Mucosa of stomach (tissue), 1 donor: ENCODE data around the gene WDR73.
A peak's percentile ranks its signal among the peaks of the same experiment; 100 is the strongest.

ENCODE experiments used
- H3K27me3 ChIP-seq: one replicate; pipeline ENCODE4 v1.7.0; 2013; ENCODE audit warnings: mild to moderate bottlenecking, low read length; ENCODE audit not compliant: control insufficient read depth, insufficient read depth
- H3K36me3 ChIP-seq: one replicate; pipeline ENCODE4 v1.7.0; 2013; ENCODE audit warnings: low read length; ENCODE audit not compliant: control insufficient read depth, insufficient read depth
- H3K4me1 ChIP-seq: one replicate; pipeline ENCODE4 v1.7.0; 2013; ENCODE audit warnings: mild to moderate bottlenecking, low read length; ENCODE audit not compliant: control insufficient read depth, insufficient read depth
- H3K4me3 ChIP-seq: one replicate; pipeline ENCODE4 v1.7.0; 2013; ENCODE audit warnings: low read length
- H3K9ac ChIP-seq: one replicate; pipeline ENCODE4 v1.7.0; 2013; ENCODE audit warnings: mild to moderate bottlenecking, low read length, moderate library complexity
- H3K9me3 ChIP-seq: one replicate; pipeline ENCODE4 v1.7.0; 2013; ENCODE audit warnings: mild to moderate bottlenecking, low read length, moderate library complexity; ENCODE audit not compliant: control insufficient read depth
- donor health status: Pancreatic carcinoma.

Gene WDR73

DNA sequence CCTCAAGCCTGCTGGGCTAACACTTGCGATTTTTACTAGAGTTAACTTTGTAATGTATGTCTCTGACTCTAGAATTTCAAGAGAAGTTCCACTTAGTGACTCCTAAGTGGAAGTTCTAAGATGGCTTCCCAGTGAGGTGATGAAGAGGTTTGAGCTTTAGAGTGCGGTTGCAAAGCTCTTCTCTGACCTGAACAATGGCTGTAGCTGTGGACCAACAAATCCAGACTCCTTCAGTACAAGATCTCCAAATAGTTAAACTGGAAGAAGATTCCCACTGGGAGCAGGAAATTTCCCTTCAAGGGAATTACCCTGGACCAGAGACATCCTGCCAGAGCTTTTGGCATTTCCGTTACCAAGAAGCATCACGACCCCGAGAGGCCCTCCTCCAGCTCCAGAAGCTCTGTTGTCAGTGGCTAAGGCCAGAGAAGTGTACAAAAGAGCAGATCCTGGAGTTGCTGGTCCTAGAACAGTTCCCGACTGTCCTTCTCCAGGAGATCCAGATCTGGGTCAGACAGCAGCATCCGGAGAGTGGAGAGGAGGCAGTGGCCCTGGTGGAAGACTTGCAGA, 22.3 kb downstream of the WDR73 start:
- Histone ChIP-seq H3K4me1 (peaks cover 23% of the 10 kb centered on the region), H3K9me3 (no peaks in the 10 kb centered on the region), H3K36me3 (no peaks in the 10 kb centered on the region), H3K27me3 (no peaks in the 10 kb centered on the region), H3K9ac (peak overlapping the region; percentile 79), H3K4me3 (peak overlapping the region; percentile 88)

- no peaks in the 10 kb centered on the region for H3K9me3 ChIP-seq
- H3K9ac ChIP-seq, result no peak overlapping the region
- H3K4me3 ChIP-seq, result no peak overlapping the region
- no peaks in the 10 kb centered on the region for H3K27me3 ChIP-seq
- H3K36me3 ChIP-seq, result no peaks in the 10 kb centered on the region
- H3K4me1 ChIP-seq, result peaks cover 23% of the 10 kb centered on the region
Observed at GRCh38 chr15:84629033-84629432, 25.1 kb downstream of the WDR73 start.

- Histone ChIP-seq H3K36me3 (peaks cover 5% of the 10 kb centered on the region), H3K9ac (no peak overlapping the region), H3K4me1 (no peaks in the 10 kb centered on the region), H3K27me3 (no peaks in the 10 kb centered on the region), H3K9me3 (peaks cover 17% of the 10 kb centered on the region), H3K4me3 (no peak overlapping the region)
Observed at GRCh38 chr15:84625123-84625522, 29.0 kb downstream of the WDR73 start.

DNA sequence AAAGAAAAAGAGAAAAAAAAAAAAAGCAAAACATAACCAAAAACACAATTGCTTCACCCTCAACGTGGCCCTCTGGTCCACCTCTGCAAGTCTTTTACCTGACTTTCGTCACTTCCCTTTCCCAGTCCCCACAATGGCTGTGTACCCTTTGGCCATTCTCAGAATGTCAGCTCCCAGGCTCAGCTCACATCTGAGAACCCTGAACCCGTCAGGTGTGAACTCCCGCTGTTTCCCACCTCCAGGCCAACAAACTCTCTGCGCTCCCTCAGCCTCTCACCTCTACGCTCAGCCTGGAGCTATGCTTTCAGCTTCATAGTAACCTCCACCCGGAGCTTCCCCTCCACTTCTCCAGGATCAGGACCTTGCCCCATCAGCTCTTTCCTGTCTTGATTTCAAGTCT, 29.7 kb downstream of the WDR73 start:
- no peak overlapping the region for H3K4me3 ChIP-seq
- no peak overlapping the region for H3K9ac ChIP-seq
- H3K9me3 ChIP-seq, result peaks cover 17% of the 10 kb centered on the region
- H3K4me1 ChIP-seq, result no peaks in the 10 kb centered on the region
- H3K27me3 ChIP-seq, result no peaks in the 10 kb centered on the region
- peaks cover 5% of the 10 kb centered on the region for H3K36me3 ChIP-seq

GRCh38 chr15:84621358-84621979, 32.6 kb downstream of the WDR73 start:
- H3K4me3 ChIP-seq, result no peak overlapping the region
- H3K9me3 ChIP-seq, result peaks cover 17% of the 10 kb centered on the region
- peaks cover 5% of the 10 kb centered on the region for H3K36me3 ChIP-seq
- H3K27me3 ChIP-seq, result no peaks in the 10 kb centered on the region
- H3K4me1 ChIP-seq, result peaks cover 4% of the 10 kb centered on the region
- no peak overlapping the region for H3K9ac ChIP-seq

GRCh38 chr15:84620626-84621025, 33.5 kb downstream of the WDR73 start:
- Histone ChIP-seq H3K4me3 (no peak overlapping the region), H3K36me3 (peaks cover 5% of the 10 kb centered on the region), H3K9ac (no peak overlapping the region), H3K4me1 (peaks cover 4% of the 10 kb centered on the region), H3K9me3 (peaks cover 17% of the 10 kb centered on the region), H3K27me3 (no peaks in the 10 kb centered on the region)

DNA sequence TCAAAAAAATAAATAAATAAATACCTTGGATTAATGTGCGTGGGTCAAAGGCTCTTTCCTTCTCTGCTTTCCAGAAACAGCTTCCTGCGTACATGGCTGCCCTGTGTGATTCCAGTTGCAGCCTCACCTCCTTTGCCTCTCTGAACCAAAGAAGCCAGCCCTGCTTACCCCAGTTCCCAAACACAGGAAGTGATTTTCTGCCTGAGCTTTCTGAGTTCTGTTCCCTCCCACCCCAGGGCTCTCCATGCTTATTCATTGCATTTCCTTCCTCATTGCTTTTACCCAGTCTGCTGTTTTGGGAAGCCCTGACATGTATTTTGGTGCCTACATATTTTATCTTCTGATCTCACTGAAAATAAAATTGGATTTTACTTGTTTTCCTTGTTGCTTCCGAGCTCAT, 37.8 kb downstream of the WDR73 start:
- peaks cover 5% of the 10 kb centered on the region for H3K36me3 ChIP-seq
- H3K4me1 ChIP-seq, result peaks cover 4% of the 10 kb centered on the region
- no peak overlapping the region for H3K4me3 ChIP-seq
- H3K9me3 ChIP-seq, result peaks cover 7% of the 10 kb centered on the region
- H3K9ac ChIP-seq, result no peak overlapping the region
- H3K27me3 ChIP-seq, result no peaks in the 10 kb centered on the region

DNA sequence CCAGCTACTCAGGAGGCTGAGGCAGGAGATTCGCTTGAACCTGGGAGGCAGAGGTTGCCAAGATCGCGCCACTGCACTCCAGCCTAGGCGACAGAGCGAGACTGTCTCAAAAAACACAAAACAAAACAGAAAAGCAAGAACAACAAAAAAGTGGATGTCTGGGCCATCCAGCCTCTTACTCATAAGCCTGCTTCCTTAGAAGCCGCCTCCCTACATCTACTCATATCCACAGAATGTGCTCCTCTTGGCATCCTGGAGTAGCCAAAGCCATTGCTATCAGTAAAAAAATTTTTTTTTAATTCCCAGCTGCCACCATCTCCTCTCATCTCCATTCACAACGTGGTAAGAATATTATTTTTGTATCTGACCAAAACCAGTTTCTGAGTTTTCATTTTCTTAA, 42.5 kb downstream of the WDR73 start:
- no peaks in the 10 kb centered on the region for H3K27me3 ChIP-seq
- H3K4me1 ChIP-seq, result peaks cover 13% of the 10 kb centered on the region
- H3K9me3 ChIP-seq, result no peaks in the 10 kb centered on the region
- H3K36me3 ChIP-seq, result no peaks in the 10 kb centered on the region
- no peak overlapping the region for H3K4me3 ChIP-seq
- H3K9ac ChIP-seq, result no peak overlapping the region

DNA sequence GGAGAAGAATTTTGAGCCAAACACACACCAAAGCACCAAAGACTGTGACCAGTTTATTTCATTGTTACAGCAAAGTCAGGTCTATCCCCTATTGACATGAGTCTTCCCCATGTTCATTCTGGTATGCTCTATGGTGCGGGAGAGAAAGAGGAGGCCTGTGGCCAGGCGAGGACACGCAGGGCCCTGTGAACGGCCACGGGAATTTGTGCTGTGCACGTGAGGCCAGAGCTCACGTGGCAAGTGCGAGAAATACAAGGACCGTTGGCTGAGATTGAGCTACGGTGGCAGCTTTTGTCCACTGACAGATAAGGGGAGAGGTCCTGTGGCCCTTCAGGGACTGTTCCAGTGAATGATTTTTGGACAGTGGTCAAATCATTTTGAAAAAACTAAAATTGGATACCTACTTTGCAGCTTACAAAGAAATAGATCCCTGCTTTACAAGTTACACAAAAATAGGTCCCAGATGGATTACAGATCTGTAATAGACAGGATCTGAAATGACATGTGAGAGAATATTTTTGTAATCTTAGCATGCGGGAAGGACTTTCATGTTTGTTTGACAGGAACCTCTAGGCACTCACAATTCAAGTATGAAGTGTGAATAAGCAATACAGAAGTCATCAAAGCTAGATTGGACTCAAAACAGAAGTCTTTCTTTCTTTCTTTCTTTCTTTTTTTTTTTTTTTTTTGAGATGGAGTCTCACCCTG, 44.1 kb downstream of the WDR73 start:
- Histone ChIP-seq H3K27me3 (no peaks in the 10 kb centered on the region), H3K9ac (no peak overlapping the region), H3K9me3 (no peaks in the 10 kb centered on the region), H3K4me1 (peaks cover 27% of the 10 kb centered on the region), H3K36me3 (no peaks in the 10 kb centered on the region), H3K4me3 (no peak overlapping the region)

DNA sequence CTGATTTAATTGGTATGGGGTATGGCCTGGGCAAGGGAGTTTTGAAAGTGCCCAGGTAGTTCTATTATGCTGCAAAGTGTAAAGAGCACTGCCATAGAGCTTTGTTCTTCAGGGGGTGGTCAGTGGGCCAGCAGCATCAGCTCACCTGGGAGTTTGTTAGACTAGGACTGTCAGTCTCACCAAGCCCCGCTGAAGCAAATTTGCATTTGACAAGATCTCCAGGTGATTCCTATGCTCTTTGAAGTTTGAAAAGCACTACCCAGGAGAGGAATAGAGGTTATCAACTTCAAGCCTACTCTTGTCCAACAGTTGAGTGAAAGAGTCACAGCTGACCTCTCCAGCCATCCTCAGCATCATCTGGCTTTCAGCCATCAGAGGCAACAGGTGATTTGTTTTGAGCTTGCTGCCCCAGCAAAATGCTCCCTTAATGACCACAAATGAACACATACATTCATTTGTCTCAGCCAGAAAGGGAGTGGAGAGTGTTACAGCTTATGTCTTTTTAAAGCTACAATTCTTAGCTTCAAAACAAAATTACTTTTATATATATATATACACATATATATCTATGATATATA, 45.3 kb downstream of the WDR73 start:
- Histone ChIP-seq H3K9me3 (no peaks in the 10 kb centered on the region), H3K27me3 (no peaks in the 10 kb centered on the region), H3K4me1 (peaks cover 27% of the 10 kb centered on the region), H3K36me3 (no peaks in the 10 kb centered on the region), H3K4me3 (no peak overlapping the region), H3K9ac (no peak overlapping the region)

DNA sequence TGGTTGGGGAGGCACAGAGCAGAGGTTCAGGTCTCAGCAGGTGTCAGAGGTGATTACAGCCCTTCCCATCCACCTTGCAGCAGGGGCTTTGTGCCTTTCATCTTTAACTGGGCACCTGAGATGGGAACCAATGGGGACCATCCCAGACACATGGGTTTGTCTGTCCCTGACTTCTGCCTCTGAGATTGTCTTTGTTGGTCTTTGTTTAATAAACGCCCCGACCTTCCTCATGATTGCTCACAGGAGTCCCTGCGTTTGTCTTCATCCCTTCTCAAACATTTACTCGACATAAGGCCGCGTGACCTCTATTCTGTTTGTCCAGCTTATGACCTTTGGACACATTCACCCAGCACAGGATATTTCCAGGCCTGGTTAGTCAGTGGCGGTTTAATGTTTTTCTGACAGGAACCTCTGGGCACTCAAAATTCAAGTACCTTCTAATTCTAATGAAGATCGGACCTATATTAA, 47.4 kb downstream of the WDR73 start:
- H3K9ac ChIP-seq, result peak overlapping the region; percentile 56

DNA sequence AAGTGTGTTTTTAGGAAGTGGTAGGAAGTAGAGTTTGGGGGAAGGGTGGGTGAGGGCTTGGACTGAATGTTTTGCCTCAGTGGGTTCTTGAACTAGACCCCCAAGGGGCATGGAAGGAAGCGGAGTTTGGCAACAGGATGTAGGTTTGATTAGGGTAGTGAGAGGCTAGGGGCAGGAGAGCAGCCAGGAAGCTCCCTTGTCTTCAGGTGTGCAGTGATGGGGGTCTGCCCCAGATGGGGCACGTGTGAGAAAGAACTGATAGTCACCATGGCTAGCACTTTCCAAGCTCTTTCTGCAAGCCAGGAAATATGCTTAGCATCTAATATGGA, 48.6 kb downstream of the WDR73 start:
- no peaks in the 10 kb centered on the region for H3K36me3 ChIP-seq
- no peak overlapping the region for H3K9ac ChIP-seq
- H3K4me3 ChIP-seq, result no peak overlapping the region
- no peaks in the 10 kb centered on the region for H3K27me3 ChIP-seq
- H3K4me1 ChIP-seq, result peaks cover 37% of the 10 kb centered on the region
- no peaks in the 10 kb centered on the region for H3K9me3 ChIP-seq

More for the DNA sequence above, 47.4 kb downstream of the WDR73 start:
- Histone ChIP-seq H3K9me3 (no peaks in the 10 kb centered on the region), H3K36me3 (no peaks in the 10 kb centered on the region), H3K4me1 (peaks cover 30% of the 10 kb centered on the region), H3K27me3 (no peaks in the 10 kb centered on the region), H3K4me3 (no peak overlapping the region)
